Suprapubic skin (tissue), 4 donors: ENCODE data around the gene SLC22A14. TPM values are rescaled to one million over a fixed set of nuclear protein-coding genes. Genes with fewer than 3 reads are reported as not detected.

Experiments
- DNase-seq, 2 donors: peaks; one replicate each; pipeline ENCODE4 v3.0.0-alpha.2; 2019; ENCODE audit warnings: low spot score in 2 of 2
- H3K27ac ChIP-seq: fragments of 200-600 bp; sonication (generic); one replicate; pipeline ENCODE4 v1.5.1; 2019
- H3K27me3 ChIP-seq: fragments of 200-600 bp; sonication (generic); one replicate; pipeline ENCODE4 v1.5.1; 2019
- H3K36me3 ChIP-seq: fragments of 200-600 bp; sonication (generic); one replicate; pipeline ENCODE4 v1.5.1; 2019
- H3K4me1 ChIP-seq: fragments of 200-600 bp; sonication (generic); one replicate; pipeline ENCODE4 v1.5.1; 2019
- H3K4me3 ChIP-seq: fragments of 200-600 bp; sonication (generic); one replicate; pipeline ENCODE4 v1.5.1; 2019; ENCODE audit warnings: mild to moderate bottlenecking
- H3K9me3 ChIP-seq: fragments of 200-600 bp; sonication (generic); one replicate; pipeline ENCODE4 v1.5.1; 2019
- EP300 ChIP-seq: sonication (generic); formaldehyde crosslinking; IDR thresholded peaks from one replicate; pipeline ENCODE4 v1.6.1; 2017; ENCODE audit warnings: antibody characterized with exemption
- POLR2A ChIP-seq, 2 donors: fragments of 450-650 bp; IDR thresholded peaks; one replicate each; pipeline ENCODE4 v1.6.1; 2017; ENCODE audit warnings: antibody characterized with exemption in 2 of 2, mild to moderate bottlenecking in 2 of 2, moderate library complexity in 2 of 2
- POLR2AphosphoS5 ChIP-seq, 3 donors: sonication (generic); formaldehyde crosslinking; IDR thresholded peaks; one replicate each; pipeline ENCODE4 v1.6.1; 2017; ENCODE audit warnings: antibody characterized with exemption in 3 of 3
- WGBS: methylation state at CpG from one replicate; pipeline ENCODE4 v1.1.5; 2018; 5-methylcytosine and 5-hydroxymethylcytosine counted together
- total RNA-seq, 4 donors: library from RNA; depleted of rRNA; stranded (reverse); fragments of >200 nt; gene quantifications; one replicate each; pipeline ENCODE4 v1.1.0, GENCODE V29; 2016
- TF ChIP-seq, protein P1 (sequence below), 2 donors: fragments of 200-600 bp in 1 of 2; fragments of 450-650 bp in 1 of 2; sonication (generic) in 1 of 2; IDR thresholded peaks; one replicate each; pipeline ENCODE4 v1.5.1; 2016 to 2019; ENCODE audit warnings: antibody characterized with exemption in 2 of 2, mild to moderate bottlenecking in 1 of 2, moderate library complexity in 1 of 2

The SLC22A14 gene
- total RNA-seq, 4 donors from 2014 or later = 0.64 TPM; not detected in 3

- no peak for TF ChIP-seq POLR2AphosphoS5 (IDR thresholded peaks at IDR 0.05)
- TF ChIP-seq EP300 = no peak
- TF ChIP-seq, protein P1, sequence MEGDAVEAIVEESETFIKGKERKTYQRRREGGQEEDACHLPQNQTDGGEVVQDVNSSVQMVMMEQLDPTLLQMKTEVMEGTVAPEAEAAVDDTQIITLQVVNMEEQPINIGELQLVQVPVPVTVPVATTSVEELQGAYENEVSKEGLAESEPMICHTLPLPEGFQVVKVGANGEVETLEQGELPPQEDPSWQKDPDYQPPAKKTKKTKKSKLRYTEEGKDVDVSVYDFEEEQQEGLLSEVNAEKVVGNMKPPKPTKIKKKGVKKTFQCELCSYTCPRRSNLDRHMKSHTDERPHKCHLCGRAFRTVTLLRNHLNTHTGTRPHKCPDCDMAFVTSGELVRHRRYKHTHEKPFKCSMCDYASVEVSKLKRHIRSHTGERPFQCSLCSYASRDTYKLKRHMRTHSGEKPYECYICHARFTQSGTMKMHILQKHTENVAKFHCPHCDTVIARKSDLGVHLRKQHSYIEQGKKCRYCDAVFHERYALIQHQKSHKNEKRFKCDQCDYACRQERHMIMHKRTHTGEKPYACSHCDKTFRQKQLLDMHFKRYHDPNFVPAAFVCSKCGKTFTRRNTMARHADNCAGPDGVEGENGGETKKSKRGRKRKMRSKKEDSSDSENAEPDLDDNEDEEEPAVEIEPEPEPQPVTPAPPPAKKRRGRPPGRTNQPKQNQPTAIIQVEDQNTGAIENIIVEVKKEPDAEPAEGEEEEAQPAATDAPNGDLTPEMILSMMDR (IDR thresholded peaks at IDR 0.05) = no peak
- TF ChIP-seq POLR2A (IDR thresholded peaks at IDR 0.05) = no peak
- no peaks in the 10 kb centered on the region for H3K27me3 ChIP-seq
- H3K4me3 ChIP-seq = no peak overlapping the region
- no peaks in the 10 kb centered on the region for H3K4me1 ChIP-seq
- WGBS = 74% methylated on average over 1 of the region's 1 CpG
- no peak for DNase-seq
- peaks cover 20% of the 10 kb centered on the region for H3K36me3 ChIP-seq
- no peaks in the 10 kb centered on the region for H3K9me3 ChIP-seq
- H3K27ac ChIP-seq = no peak overlapping the region
Observed at GRCh38 chr3:38257583-38257982, 24.5 kb upstream of the SLC22A14 start.

DNA sequence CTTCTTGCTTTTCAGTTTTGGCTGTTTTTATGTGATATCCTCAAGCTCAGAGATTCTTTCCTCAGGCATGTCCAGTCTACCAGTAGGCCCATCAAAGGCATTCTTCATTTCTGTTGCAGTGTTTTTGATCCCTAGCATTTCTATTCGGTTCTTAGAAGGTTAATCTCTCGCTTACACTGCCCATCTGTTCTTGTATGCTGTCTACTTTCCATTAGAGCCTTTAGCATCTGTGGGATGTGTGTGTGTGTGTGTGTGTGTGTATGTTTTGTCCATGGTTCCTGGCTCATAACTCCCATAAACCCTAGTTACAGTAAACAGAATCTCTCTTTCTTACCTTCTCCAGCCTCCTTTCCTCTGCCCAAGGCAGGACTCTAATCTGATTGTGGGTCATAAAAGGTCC is 21.6 kb upstream of the SLC22A14 start:
- Histone ChIP-seq H3K9me3 (no peaks in the 10 kb centered on the region), H3K4me1 (no peaks in the 10 kb centered on the region), H3K4me3 (no peak overlapping the region), H3K36me3 (no peaks in the 10 kb centered on the region), H3K27ac (no peak overlapping the region), H3K27me3 (no peaks in the 10 kb centered on the region)
- no peak for DNase-seq
- TF ChIP-seq POLR2A (IDR thresholded peaks at IDR 0.05) = no peak
- no peak for TF ChIP-seq EP300
- TF ChIP-seq, protein P1 (IDR thresholded peaks at IDR 0.05) = no peak
- TF ChIP-seq POLR2AphosphoS5 (IDR thresholded peaks at IDR 0.05) = no peak
- 93% methylated on average over 2 of the region's 2 CpGs for WGBS

DNA sequence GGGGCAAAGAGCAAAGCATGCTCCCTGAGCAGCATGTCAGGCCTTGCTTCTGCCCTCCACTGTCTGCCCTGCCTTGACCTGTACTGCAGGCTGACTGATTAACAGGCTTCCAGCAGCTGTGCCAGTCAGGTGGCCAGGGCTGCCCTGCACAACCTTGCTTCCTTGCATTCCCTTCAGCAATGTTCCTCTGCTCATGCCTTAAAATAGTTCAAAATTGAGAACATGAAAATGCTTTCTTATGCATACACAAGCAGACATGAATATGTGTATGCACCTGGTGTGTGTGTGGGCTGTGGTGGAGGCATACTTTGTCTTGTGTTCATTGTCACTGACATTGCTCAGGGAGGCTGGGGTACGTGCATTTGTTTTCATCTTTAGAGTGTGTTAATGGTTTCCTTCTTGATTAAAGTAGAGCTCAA is 17.7 kb upstream of the SLC22A14 start:
- no peak for DNase-seq
- no peak overlapping the region for H3K27ac ChIP-seq
- TF ChIP-seq, protein P1 (IDR thresholded peaks at IDR 0.05) = no peak
- TF ChIP-seq POLR2A (IDR thresholded peaks at IDR 0.05) (no peak), EP300 (no peak), POLR2AphosphoS5 (IDR thresholded peaks at IDR 0.05) (no peak)
- H3K9me3 ChIP-seq = no peaks in the 10 kb centered on the region
- H3K27me3 ChIP-seq = no peaks in the 10 kb centered on the region
- no peaks in the 10 kb centered on the region for H3K4me1 ChIP-seq
- no peak overlapping the region for H3K4me3 ChIP-seq
- H3K36me3 ChIP-seq = no peaks in the 10 kb centered on the region
- no CpG with 5 or more reads among the region's 1 CpG for WGBS

GRCh38 chr3:38264779-38265178 is 17.3 kb upstream of the SLC22A14 start:
- H3K4me1 ChIP-seq = no peaks in the 10 kb centered on the region
- H3K4me3 ChIP-seq = no peak overlapping the region
- no peaks in the 10 kb centered on the region for H3K27me3 ChIP-seq
- H3K27ac ChIP-seq = no peak overlapping the region
- no peaks in the 10 kb centered on the region for H3K9me3 ChIP-seq
- TF ChIP-seq, protein P1 (IDR thresholded peaks at IDR 0.05) = no peak
- no peak for TF ChIP-seq POLR2AphosphoS5 (IDR thresholded peaks at IDR 0.05)
- no peaks in the 10 kb centered on the region for H3K36me3 ChIP-seq
- no peak for DNase-seq
- 94% methylated on average over 1 of the region's 1 CpG for WGBS

GRCh38 chr3:38265604-38266307 is 16.3 kb upstream of the SLC22A14 start, which contains the start of gene SLC22A13:
Gene SLC22A13, plus strand, starts transcription at chr3:38265812. Its CDS starts 49 bp downstream, at chr3:38265861.
- H3K36me3 ChIP-seq = no peaks in the 10 kb centered on the region
- H3K4me3 ChIP-seq = no peak within 1 kb of the TSS
- TF ChIP-seq, protein P1 (IDR thresholded peaks at IDR 0.05) = no peak
- TF ChIP-seq POLR2A (IDR thresholded peaks at IDR 0.05) (no peak), EP300 (no peak), POLR2AphosphoS5 (IDR thresholded peaks at IDR 0.05) (no peak)
- no peaks in the 10 kb centered on the region for H3K4me1 ChIP-seq
- H3K9me3 ChIP-seq = no peaks in the 10 kb centered on the region
- no peaks in the 10 kb centered on the region for H3K27me3 ChIP-seq
- H3K27ac ChIP-seq = no peak within 1 kb of the TSS
- WGBS = 92% methylated on average over 9 of the region's 9 CpGs
- DNase-seq = no peak
